NCI-H1105 (cell line): ENCODE data around the gene PIK3R3.

Source experiments
- DNase-seq: peaks from one replicate; lab custom pipeline; 2025; lab: John Stamatoyannopoulos, UW

Gene PIK3R3

GRCh38 chr1:46026531-46026930 lies 105.9 kb downstream of the PIK3R3 start:
- no peak for DNase-seq

- peak; percentile 35 for DNase-seq
These were observed 111.1 kb downstream of the PIK3R3 start for GRCh38 chr1:46021046-46021996.

- no peak for DNase-seq
These were observed 112.4 kb downstream of the PIK3R3 start for GRCh38 chr1:46020010-46020409.

GRCh38 chr1:46019348-46019747 lies 113.1 kb downstream of the PIK3R3 start:
- DNase-seq = no peak

GRCh38 chr1:46017876-46018503 lies 114.4 kb downstream of the PIK3R3 start:
- no peak for DNase-seq

GRCh38 chr1:46013581-46013980 lies 118.8 kb downstream of the PIK3R3 start:
- DNase-seq = no peak

GRCh38 chr1:46012236-46012635 lies 120.2 kb downstream of the PIK3R3 start:
- no peak for DNase-seq

GRCh38 chr1:46011121-46011695 lies 121.2 kb downstream of the PIK3R3 start:
- no peak for DNase-seq

- DNase-seq = no peak
These were observed 121.8 kb downstream of the PIK3R3 start for GRCh38 chr1:46010611-46011010.

GRCh38 chr1:46008585-46008984 lies 123.8 kb downstream of the PIK3R3 start:
- DNase-seq = no peak

- DNase-seq = no peak
These were observed 126.8 kb downstream of the PIK3R3 start for GRCh38 chr1:46005594-46005993.

- DNase-seq = no peak
These were observed 127.9 kb downstream of the PIK3R3 start for GRCh38 chr1:46004492-46004891.

- DNase-seq = no peak
These were observed 129.1 kb downstream of the PIK3R3 start for GRCh38 chr1:46003315-46003714.

GRCh38 chr1:46002551-46003150 lies 129.8 kb downstream of the PIK3R3 start:
- DNase-seq = no peak

GRCh38 chr1:46001081-46001785 lies 131.2 kb downstream of the PIK3R3 start:
- no peak for DNase-seq

- DNase-seq = no peak
These were observed 132.9 kb downstream of the PIK3R3 start for GRCh38 chr1:45999507-45999906.

- no peak for DNase-seq
These were observed 134.3 kb downstream of the PIK3R3 start for GRCh38 chr1:45998020-45998617.

GRCh38 chr1:45995298-45995697 lies 137.1 kb downstream of the PIK3R3 start:
- no peak for DNase-seq

- DNase-seq = no peak
These were observed 138.0 kb downstream of the PIK3R3 start for GRCh38 chr1:45994423-45994822.
